ENCODE data around the gene ANGPTL7. TPM values are rescaled to one million over a fixed set of nuclear protein-coding genes. Genes with fewer than 3 reads are reported as not detected.

The ANGPTL7 gene
- total RNA-seq, 4 donors from 2014 or later: 0.33 to 4.6 (median 0.38) TPM

- TF ChIP-seq CTCF (IDR thresholded peaks at IDR 0.05) (no peak), POLR2A (IDR thresholded peaks at IDR 0.05) (no peak)
- Histone ChIP-seq H3K27ac (no peak overlapping the region), H3K36me3 (peaks cover 61 to 70% of the 10 kb centered on the region in 2 donors), H3K9me3 (no peaks in the 10 kb centered on the region), H3K4me1 (no peaks in the 10 kb centered on the region), H3K27me3 (no peaks in the 10 kb centered on the region), H3K4me3 (replicated peaks in 1 of 3) (no peak overlapping the region)
- no peak for DNase-seq
- WGBS, 2 donors: 95 to 99% methylated on average over 4 of the region's 4 CpGs
- intact Hi-C loops (cut with DNase I): no loop called here
Observed at GRCh38 chr1:11211461-11211860, 22.3 kb downstream of the ANGPTL7 start.

- Histone ChIP-seq H3K27ac (no peak overlapping the region), H3K9me3 (no peaks in the 10 kb centered on the region), H3K4me1 (no peaks in the 10 kb centered on the region), H3K4me3 (replicated peaks in 1 of 3) (no peak overlapping the region), H3K27me3 (no peaks in the 10 kb centered on the region), H3K36me3 (peaks cover 61 to 70% of the 10 kb centered on the region in 2 donors)
- WGBS, 2 donors: 94 to 95% methylated on average over 12 of the region's 12 CpGs
- TF ChIP-seq POLR2A (IDR thresholded peaks at IDR 0.05) (no peak), CTCF (IDR thresholded peaks at IDR 0.05) (no peak)
- intact Hi-C loops (cut with DNase I): no loop called here
- no peak for DNase-seq
Observed at GRCh38 chr1:11211925-11212587, 22.9 kb downstream of the ANGPTL7 start.

GRCh38 chr1:11214698-11215380 lies 25.7 kb downstream of the ANGPTL7 start:
- Histone ChIP-seq H3K4me3 (replicated peaks in 1 of 3) (no peak overlapping the region), H3K36me3 (peaks cover 49 to 55% of the 10 kb centered on the region in 2 donors), H3K9me3 (no peaks in the 10 kb centered on the region), H3K27me3 (no peaks in the 10 kb centered on the region), H3K4me1 (no peaks in the 10 kb centered on the region), H3K27ac (no peak overlapping the region)
- no peak for TF ChIP-seq CTCF (IDR thresholded peaks at IDR 0.05)
- TF ChIP-seq POLR2A (IDR thresholded peaks at IDR 0.05): no peak
- no peak for DNase-seq
- intact Hi-C loops (cut with DNase I): no loop called here
- WGBS, 2 donors: 87% methylated on average over 3 of the region's 3 CpGs

GRCh38 chr1:11215381-11216005 lies 26.3 kb downstream of the ANGPTL7 start:
- H3K27ac ChIP-seq: no peak overlapping the region
- WGBS, 2 donors: 89 to 96% methylated on average over 2 of the region's 2 CpGs
- DNase-seq: no peak
- H3K36me3 ChIP-seq: peaks cover 49 to 54% of the 10 kb centered on the region in 2 donors
- intact Hi-C loops (cut with DNase I): no loop called here
- no peak overlapping the region for H3K4me3 ChIP-seq (replicated peaks in 1 of 3)
- no peaks in the 10 kb centered on the region for H3K9me3 ChIP-seq
- no peaks in the 10 kb centered on the region for H3K4me1 ChIP-seq
- H3K27me3 ChIP-seq: no peaks in the 10 kb centered on the region
- TF ChIP-seq CTCF (IDR thresholded peaks at IDR 0.05) (no peak), POLR2A (IDR thresholded peaks at IDR 0.05) (no peak)

GRCh38 chr1:11216074-11216473 lies 26.9 kb downstream of the ANGPTL7 start:
- Histone ChIP-seq H3K36me3 (peaks cover 48 to 51% of the 10 kb centered on the region in 2 donors), H3K27me3 (no peaks in the 10 kb centered on the region), H3K27ac (no peak overlapping the region), H3K4me1 (no peaks in the 10 kb centered on the region), H3K4me3 (replicated peaks in 1 of 3) (no peak overlapping the region), H3K9me3 (no peaks in the 10 kb centered on the region)
- DNase-seq: no peak
- intact Hi-C loops (cut with DNase I): no loop called here
- TF ChIP-seq POLR2A (IDR thresholded peaks at IDR 0.05) (no peak), CTCF (IDR thresholded peaks at IDR 0.05) (no peak)
- 100% methylated on average over 1 of the region's 1 CpG for WGBS, 2 donors
